Renal cortex interstitium (tissue), 15 donors: ENCODE data around the gene PSMD9. TPM values are rescaled to one million over a fixed set of nuclear protein-coding genes. Genes with fewer than 3 reads are reported as not detected.
"Not testable (repeated sequence)": the region's sequence is repeated elsewhere in the genome, so short reads cannot be mapped to it uniquely, and the experiment has no call there.

Experiments
- DNase-seq, 11 donors: peaks; one replicate each; pipeline ENCODE4 v3.0.0-alpha.2; 2013; ENCODE audit warnings: low read depth in 9 of 11, low spot score in 4 of 11; ENCODE audit errors: extremely low read depth in 1 of 11
- long read RNA-seq, 16 experiments: transcript quantifications; one replicate each; lab custom pipeline, GENCODE V29; 2026
- polyA plus RNA-seq, 3 donors: library from polyadenylated mRNA; unstranded; fragments of 120-200 nt; gene quantifications; one replicate each; pipeline ENCODE4 v1.2.1, GENCODE V29; 2013; ENCODE audit not compliant: insufficient read length in 3 of 3

The PSMD9 gene
- polyA plus RNA-seq, result 10 to 100 TPM; 48.0 to 61.5 (median 54.7) TPM
- long read RNA-seq, donor 1, transcript PSMD9-207 (6 exons, 2,784 nt), result major isoform, 26 of 46 reads
- long read RNA-seq, donor 1, transcript PSMD9-202 (2 exons, 2,087 nt), result minor isoform, 6 of 46 reads
- long read RNA-seq, donor 1, partial matches to known transcripts, result 11 of 46 reads
- long read RNA-seq, donor 1, other reads (novel, unspliced or antisense), result 0 of 46 reads
- long read RNA-seq, donor 2, transcript PSMD9-207 (6 exons, 2,784 nt), result major isoform, 32 of 45 reads
- long read RNA-seq, donor 2, partial matches to known transcripts, result 8 of 45 reads
- long read RNA-seq, donor 2, other reads (novel, unspliced or antisense), result 0 of 45 reads
- long read RNA-seq, donor 3, transcript PSMD9-207 (6 exons, 2,784 nt), result major isoform, 63 of 105 reads
- long read RNA-seq, donor 3, transcript PSMD9-201 (6 exons, 2,307 nt), result minor isoform, 5 of 105 reads
- long read RNA-seq, donor 3, partial matches to known transcripts, result 27 of 105 reads
- long read RNA-seq, donor 3, other reads (novel, unspliced or antisense), result 0 of 105 reads
- long read RNA-seq, donor 4, transcript PSMD9-207 (6 exons, 2,784 nt), result major isoform, 30 of 48 reads
- long read RNA-seq, donor 4, partial matches to known transcripts, result 9 of 48 reads
- long read RNA-seq, donor 4, other reads (novel, unspliced or antisense), result 0 of 48 reads
- long read RNA-seq, donor 5, result 0 reads
- long read RNA-seq, donor 6, transcript PSMD9-207 (6 exons, 2,784 nt), result major isoform, 29 of 36 reads
- long read RNA-seq, donor 6, partial matches to known transcripts, result 0 of 36 reads
- long read RNA-seq, donor 6, other reads (novel, unspliced or antisense), result 0 of 36 reads
- long read RNA-seq, donor 7, transcript PSMD9-207 (6 exons, 2,784 nt), result major isoform, 35 of 77 reads
- long read RNA-seq, donor 7, transcript PSMD9-202 (2 exons, 2,087 nt), result minor isoform, 5 of 77 reads
- long read RNA-seq, donor 7, partial matches to known transcripts, result 30 of 77 reads
- long read RNA-seq, donor 7, other reads (novel, unspliced or antisense), result 0 of 77 reads
- long read RNA-seq, donor 8, transcript PSMD9-207 (6 exons, 2,784 nt), result major isoform, 48 of 68 reads
- long read RNA-seq, donor 8, transcript PSMD9-201 (6 exons, 2,307 nt), result minor isoform, 6 of 68 reads
- long read RNA-seq, donor 8, transcript PSMD9-202 (2 exons, 2,087 nt), result minor isoform, 7 of 68 reads
- long read RNA-seq, donor 8, partial matches to known transcripts, result 0 of 68 reads
- long read RNA-seq, donor 8, other reads (novel, unspliced or antisense), result 0 of 68 reads
- long read RNA-seq, donor 9, transcript PSMD9-207 (6 exons, 2,784 nt), result major isoform, 41 of 44 reads
- long read RNA-seq, donor 9, partial matches to known transcripts, result 0 of 44 reads
- long read RNA-seq, donor 9, other reads (novel, unspliced or antisense), result 0 of 44 reads
- long read RNA-seq, donor 10, transcript PSMD9-202 (2 exons, 2,087 nt), result minor isoform, 6 of 63 reads
- long read RNA-seq, donor 10, transcript PSMD9-207 (6 exons, 2,784 nt), result major isoform, 34 of 63 reads
- long read RNA-seq, donor 10, partial matches to known transcripts, result 20 of 63 reads
- long read RNA-seq, donor 10, other reads (novel, unspliced or antisense), result 0 of 63 reads
- long read RNA-seq, donor 11, transcript PSMD9-207 (6 exons, 2,784 nt), result major isoform, 16 of 25 reads
- long read RNA-seq, donor 11, partial matches to known transcripts, result 6 of 25 reads
- long read RNA-seq, donor 11, other reads (novel, unspliced or antisense), result 0 of 25 reads
- long read RNA-seq, donor 12, transcript PSMD9-207 (6 exons, 2,784 nt), result major isoform, 10 of 28 reads
- long read RNA-seq, donor 12, partial matches to known transcripts, result 13 of 28 reads
- long read RNA-seq, donor 12, other reads (novel, unspliced or antisense), result 0 of 28 reads
- long read RNA-seq, donor 13, result 0 reads
- long read RNA-seq, donor 14, transcript PSMD9-207 (6 exons, 2,784 nt), result major isoform, 26 of 53 reads
- long read RNA-seq, donor 14, partial matches to known transcripts, result 20 of 53 reads
- long read RNA-seq, donor 14, other reads (novel, unspliced or antisense), result 0 of 53 reads
- long read RNA-seq, donor 15, transcript PSMD9-207 (6 exons, 2,784 nt), result major isoform, 13 of 31 reads
- long read RNA-seq, donor 15, partial matches to known transcripts, result 12 of 31 reads
- long read RNA-seq, donor 15, other reads (novel, unspliced or antisense), result 0 of 31 reads
- long read RNA-seq, donor 16, transcript PSMD9-202 (2 exons, 2,087 nt), result minor isoform, 10 of 105 reads
- long read RNA-seq, donor 16, transcript PSMD9-207 (6 exons, 2,784 nt), result major isoform, 84 of 105 reads
- long read RNA-seq, donor 16, partial matches to known transcripts, result 0 of 105 reads
- long read RNA-seq, donor 16, other reads (novel, unspliced or antisense), result 0 of 105 reads

GRCh38 chr12:121888478-121889273 lies at the start of gene PSMD9:
Gene PSMD9, plus strand, starts transcription at chr12:121888790. Its CDS starts 67 bp downstream, at chr12:121888857.
- DNase-seq, result peak; percentile 90 to 95 (median 93)

- DNase-seq, result peak; percentile 89 to 97 (median 94)
Observed at GRCh38 chr12:121839106-121839992, 49.2 kb upstream of the PSMD9 start.

GRCh38 chr12:121839993-121840761 lies 48.4 kb upstream of the PSMD9 start:
- no peak for DNase-seq

GRCh38 chr12:121843236-121843982 lies 45.2 kb upstream of the PSMD9 start:
- no peak for DNase-seq

GRCh38 chr12:121845701-121846100 lies 42.9 kb upstream of the PSMD9 start:
- no peak for DNase-seq

GRCh38 chr12:121849211-121849610 lies 39.4 kb upstream of the PSMD9 start:
- no peak for DNase-seq

GRCh38 chr12:121849665-121850064 lies 38.9 kb upstream of the PSMD9 start:
- no peak for DNase-seq

GRCh38 chr12:121852392-121852791 lies 36.2 kb upstream of the PSMD9 start:
- not testable (repeated sequence) for DNase-seq

GRCh38 chr12:121857322-121858246 lies 31.0 kb upstream of the PSMD9 start:
- DNase-seq, result no peak

GRCh38 chr12:121858318-121858661 lies 30.3 kb upstream of the PSMD9 start:
- no peak for DNase-seq

- peak in 3 of 11 donors; percentile 32 to 63 (median 52) for DNase-seq
Observed at GRCh38 chr12:121858662-121859572, 29.7 kb upstream of the PSMD9 start, which contains the start of gene HPD. Gene HPD, minus strand, starts transcription at chr12:121858859. Its CDS starts 36 bp downstream, at chr12:121858823.

- no peak for DNase-seq
Observed at GRCh38 chr12:121860257-121860656, 28.3 kb upstream of the PSMD9 start.
